Smooth muscle cell (in vitro differentiated cells): Measurements from ENCODE around the gene MED27. TPM values are rescaled to one million over a fixed set of nuclear protein-coding genes. Genes with fewer than 3 reads are reported as not detected.
"Not testable (repeated sequence)": the region's sequence is repeated elsewhere in the genome, so short reads cannot be mapped to it uniquely, and the experiment has no call there.

ENCODE experiments used
- DNase-seq: peaks from one replicate; lab custom pipeline; 2025; ENCODE audit not compliant: unreplicated experiment; lab: John Stamatoyannopoulos, UW
- H2AFZ ChIP-seq: fragments of 200-600 bp; sonication (generic); 2 replicates; pipeline ENCODE4 v1.6.0; 2016; ENCODE audit warnings: antibody characterized with exemption, low read depth, mild to moderate bottlenecking
- H3F3A ChIP-seq: fragments of 200-600 bp; sonication (generic); 2 replicates; pipeline ENCODE4 v1.6.0; 2017; ENCODE audit warnings: antibody characterized with exemption, low read depth
- H3K27ac ChIP-seq: fragments of 200-600 bp; sonication (generic); 2 replicates; pipeline ENCODE4 v1.5.1; 2016; ENCODE audit warnings: low read depth, mild to moderate bottlenecking
- H3K27me3 ChIP-seq: fragments of 200-600 bp; sonication (generic); 2 replicates; pipeline ENCODE4 v1.6.1; 2016; ENCODE audit warnings: low read depth, mild to moderate bottlenecking
- H3K36me3 ChIP-seq: fragments of 200-600 bp; sonication (generic); 2 replicates; pipeline ENCODE4 v1.5.1; 2016; ENCODE audit warnings: low read depth
- H3K4me1 ChIP-seq: fragments of 200-600 bp; sonication (generic); 2 replicates; pipeline ENCODE4 v1.5.1; 2016; ENCODE audit warnings: low read depth
- H3K4me2 ChIP-seq: fragments of 200-600 bp; sonication (generic); 2 replicates; pipeline ENCODE4 v1.6.0; 2016; ENCODE audit warnings: mild to moderate bottlenecking
- H3K4me3 ChIP-seq: fragments of 200-600 bp; sonication (generic); 2 replicates; pipeline ENCODE4 v1.5.1; 2016; ENCODE audit warnings: mild to moderate bottlenecking
- H3K79me2 ChIP-seq: fragments of 200-600 bp; sonication (generic); 2 replicates; pipeline ENCODE4 v1.6.0; 2016; ENCODE audit warnings: low read depth, mild to moderate bottlenecking
- H3K9ac ChIP-seq: fragments of 200-600 bp; sonication (generic); 2 replicates; pipeline ENCODE4 v1.6.0; 2016; ENCODE audit warnings: low read depth
- H3K9me3 ChIP-seq: fragments of 200-600 bp; sonication (generic); replicated peaks from 2 replicates; pipeline ENCODE4 v1.5.1; 2016; ENCODE audit warnings: low read depth
- H4K20me1 ChIP-seq: fragments of 200-600 bp; sonication (generic); 2 replicates; pipeline ENCODE4 v1.6.0; 2016; ENCODE audit warnings: low read depth
- WGBS: methylation state at CpG from one replicate; pipeline ENCODE4 v1.1.7; 2016; ENCODE audit warnings: low lambda C conversion rate; 5-methylcytosine and 5-hydroxymethylcytosine counted together
- polyA plus RNA-seq: library from polyadenylated mRNA; unstranded; fragments of >200 nt; fragmentation: Nextera tagmentation; extraction: Ambion mirVana; gene quantifications from 2 replicates; pipeline ENCODE4 v1.2.1, GENCODE V29; 2016
- total RNA-seq: library from RNA; depleted of rRNA; stranded (reverse); fragments of >200 nt; gene quantifications from 2 replicates; pipeline ENCODE4 v1.2.3, GENCODE V29; 2014
- TF ChIP-seq, protein P1 (sequence below): fragments of 200-600 bp; sonication (generic); IDR thresholded peaks from 2 replicates; pipeline ENCODE4 v1.5.1; 2017; ENCODE audit warnings: borderline replicate concordance, mild to moderate bottlenecking, antibody characterized with exemption; ENCODE audit not compliant: insufficient read depth, poor library complexity, severe bottlenecking

Gene MED27
- total and polyA plus RNA-seq, 2 experiments from 2014 or later = 24.0 to 50.0 TPM

DNA sequence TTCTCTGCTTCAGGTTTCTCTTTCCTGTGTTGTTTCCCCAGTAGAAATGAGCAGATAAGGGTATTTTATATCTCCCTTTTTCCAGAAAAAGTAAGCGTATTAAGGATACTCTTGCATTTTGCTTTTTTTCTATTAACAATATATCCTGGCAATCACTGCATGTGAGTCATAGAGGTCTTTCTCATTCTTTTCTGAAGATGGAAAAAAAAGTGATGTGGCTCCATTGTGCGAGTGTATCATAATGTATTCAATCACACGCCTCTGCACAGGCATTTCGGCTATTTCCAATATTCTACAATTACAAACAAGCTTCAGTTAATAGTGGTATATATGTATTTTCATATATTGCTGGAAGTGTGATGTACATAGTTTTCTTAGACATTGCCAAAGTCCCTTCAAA, 155.9 kb downstream of the MED27 start:
- H3K27me3 ChIP-seq = no peaks in the 10 kb centered on the region
- no peaks in the 10 kb centered on the region for H3K9me3 ChIP-seq
- WGBS = 86% methylated on average over 4 of the region's 4 CpGs
- H3K27ac ChIP-seq = no peak overlapping the region
- TF ChIP-seq, protein P1, sequence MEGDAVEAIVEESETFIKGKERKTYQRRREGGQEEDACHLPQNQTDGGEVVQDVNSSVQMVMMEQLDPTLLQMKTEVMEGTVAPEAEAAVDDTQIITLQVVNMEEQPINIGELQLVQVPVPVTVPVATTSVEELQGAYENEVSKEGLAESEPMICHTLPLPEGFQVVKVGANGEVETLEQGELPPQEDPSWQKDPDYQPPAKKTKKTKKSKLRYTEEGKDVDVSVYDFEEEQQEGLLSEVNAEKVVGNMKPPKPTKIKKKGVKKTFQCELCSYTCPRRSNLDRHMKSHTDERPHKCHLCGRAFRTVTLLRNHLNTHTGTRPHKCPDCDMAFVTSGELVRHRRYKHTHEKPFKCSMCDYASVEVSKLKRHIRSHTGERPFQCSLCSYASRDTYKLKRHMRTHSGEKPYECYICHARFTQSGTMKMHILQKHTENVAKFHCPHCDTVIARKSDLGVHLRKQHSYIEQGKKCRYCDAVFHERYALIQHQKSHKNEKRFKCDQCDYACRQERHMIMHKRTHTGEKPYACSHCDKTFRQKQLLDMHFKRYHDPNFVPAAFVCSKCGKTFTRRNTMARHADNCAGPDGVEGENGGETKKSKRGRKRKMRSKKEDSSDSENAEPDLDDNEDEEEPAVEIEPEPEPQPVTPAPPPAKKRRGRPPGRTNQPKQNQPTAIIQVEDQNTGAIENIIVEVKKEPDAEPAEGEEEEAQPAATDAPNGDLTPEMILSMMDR = no peak
- H3K9ac ChIP-seq = no peak overlapping the region
- no peaks in the 10 kb centered on the region for H3K79me2 ChIP-seq
- no peaks in the 10 kb centered on the region for H3K36me3 ChIP-seq
- peaks cover 81% of the 10 kb centered on the region for H4K20me1 ChIP-seq
- no peaks in the 10 kb centered on the region for H3K4me1 ChIP-seq
- H3K4me2 ChIP-seq = no peak overlapping the region
- H3F3A ChIP-seq = no peaks in the 10 kb centered on the region
- DNase-seq = no peak
- H3K4me3 ChIP-seq = no peak overlapping the region
- H2AFZ ChIP-seq = no peak overlapping the region

DNA sequence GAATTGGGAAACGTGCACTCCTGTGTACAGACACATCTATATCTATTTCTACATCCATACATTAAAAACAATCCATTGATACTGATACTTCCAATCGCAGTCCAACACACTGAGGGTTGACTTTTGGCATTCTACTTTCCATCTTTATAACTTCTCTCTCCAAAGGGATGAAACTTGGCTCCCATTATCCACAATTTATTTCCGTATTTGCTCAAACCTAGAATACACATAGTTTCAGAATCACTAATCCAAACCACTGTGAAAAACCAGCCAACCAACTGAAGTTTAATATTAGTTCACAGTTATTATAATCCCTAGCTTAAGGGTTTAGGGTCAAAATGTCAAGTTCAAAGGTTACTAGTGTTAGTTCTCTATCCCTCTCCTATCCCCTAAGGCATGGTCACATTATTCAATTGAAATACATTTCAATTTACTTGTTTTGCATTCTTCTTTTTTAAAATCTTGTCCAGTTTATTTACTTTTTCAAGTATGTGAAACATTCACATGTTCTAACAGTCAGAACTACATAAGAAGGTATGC, 156.5 kb downstream of the MED27 start:
- no peak for DNase-seq
- no peaks in the 10 kb centered on the region for H3K36me3 ChIP-seq
- TF ChIP-seq, protein P1 = no peak
- H3K9me3 ChIP-seq = no peaks in the 10 kb centered on the region
- H3K9ac ChIP-seq = no peak overlapping the region
- no peak overlapping the region for H3K27ac ChIP-seq
- 93% methylated on average over 3 of the region's 3 CpGs for WGBS
- no peaks in the 10 kb centered on the region for H3K4me1 ChIP-seq
- H3K4me3 ChIP-seq = no peak overlapping the region
- H3F3A ChIP-seq = no peaks in the 10 kb centered on the region
- H3K4me2 ChIP-seq = no peak overlapping the region
- no peaks in the 10 kb centered on the region for H3K27me3 ChIP-seq
- no peaks in the 10 kb centered on the region for H3K79me2 ChIP-seq
- H4K20me1 ChIP-seq = peaks cover 81% of the 10 kb centered on the region
- no peak overlapping the region for H2AFZ ChIP-seq

DNA sequence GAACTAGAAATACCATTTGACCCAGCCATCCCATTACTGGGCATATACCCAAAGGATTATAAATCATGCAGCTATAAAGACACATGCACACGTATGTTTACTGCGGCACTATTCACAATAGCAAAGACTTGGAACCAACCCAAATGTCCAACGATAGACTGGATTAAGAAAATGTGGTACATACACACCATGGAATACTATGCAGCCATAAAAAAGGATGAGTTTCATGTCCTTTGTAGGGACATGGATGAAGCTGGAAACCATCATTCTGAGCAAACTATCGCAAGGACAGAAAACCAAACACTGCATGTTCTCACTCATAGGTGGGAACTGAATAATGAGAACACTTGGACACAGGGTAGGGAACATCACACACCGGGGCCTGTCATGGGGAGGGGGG, 158.0 kb downstream of the MED27 start:
- not testable (repeated sequence) for H3K79me2 ChIP-seq, H3K9ac ChIP-seq, H3K4me2 ChIP-seq, H3K27ac ChIP-seq, H2AFZ ChIP-seq, H3K4me3 ChIP-seq, H3K9me3 ChIP-seq, DNase-seq, H3K36me3 ChIP-seq, H3K27me3 ChIP-seq, H3F3A ChIP-seq, H3K4me1 ChIP-seq
- peaks cover 81% of the 10 kb centered on the region for H4K20me1 ChIP-seq
- WGBS = 98% methylated on average over 5 of the region's 5 CpGs

DNA sequence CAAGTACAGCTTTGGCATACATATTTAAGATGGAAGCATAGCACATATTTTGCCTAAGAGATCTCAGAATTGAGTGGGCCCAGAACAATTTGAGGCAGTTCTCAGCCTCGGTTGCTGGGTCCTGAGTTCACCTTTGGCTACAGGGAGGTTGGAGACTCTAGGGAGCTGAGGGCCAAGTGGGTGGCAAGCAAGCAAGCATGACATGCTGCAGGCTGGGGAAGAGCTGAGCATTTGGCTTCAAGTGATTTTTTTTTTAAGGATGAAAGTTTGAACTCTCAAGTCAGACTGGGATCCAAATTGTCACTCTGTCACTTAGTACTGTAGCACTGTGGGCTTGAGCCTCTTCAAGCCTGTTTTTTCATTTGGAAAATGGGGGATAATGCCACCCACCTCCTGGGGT, 160.5 kb downstream of the MED27 start:
- H3K4me1 ChIP-seq = no peaks in the 10 kb centered on the region
- no peak for DNase-seq
- H3K4me2 ChIP-seq = no peak overlapping the region
- peaks cover 84% of the 10 kb centered on the region for H4K20me1 ChIP-seq
- no peaks in the 10 kb centered on the region for H3K36me3 ChIP-seq
- H2AFZ ChIP-seq = no peak overlapping the region
- no peak overlapping the region for H3K9ac ChIP-seq
- H3K9me3 ChIP-seq = no peaks in the 10 kb centered on the region
- no peaks in the 10 kb centered on the region for H3K27me3 ChIP-seq
- TF ChIP-seq, protein P1 = no peak
- H3K79me2 ChIP-seq = peaks cover 5% of the 10 kb centered on the region
- 83% methylated on average over 1 of the region's 1 CpG for WGBS
- no peaks in the 10 kb centered on the region for H3F3A ChIP-seq
- no peak overlapping the region for H3K27ac ChIP-seq
- no peak overlapping the region for H3K4me3 ChIP-seq
